GM08714 (cell line): Measurements from ENCODE around the gene IDH3B.

Source experiments
- H3K4me3 ChIP-seq: fragments of 200-500 bp; sonication (Bioruptor generic); 2 replicates; pipeline ENCODE4 v1.5.1; 2014; ENCODE audit warnings: mild to moderate bottlenecking, low read length, inconsistent platforms
- ZNF274 ChIP-seq: IDR thresholded peaks from 2 replicates; pipeline ENCODE4 v1.6.1; 2012; ENCODE audit warnings: mild to moderate bottlenecking, low read depth, low read length

Gene IDH3B

DNA sequence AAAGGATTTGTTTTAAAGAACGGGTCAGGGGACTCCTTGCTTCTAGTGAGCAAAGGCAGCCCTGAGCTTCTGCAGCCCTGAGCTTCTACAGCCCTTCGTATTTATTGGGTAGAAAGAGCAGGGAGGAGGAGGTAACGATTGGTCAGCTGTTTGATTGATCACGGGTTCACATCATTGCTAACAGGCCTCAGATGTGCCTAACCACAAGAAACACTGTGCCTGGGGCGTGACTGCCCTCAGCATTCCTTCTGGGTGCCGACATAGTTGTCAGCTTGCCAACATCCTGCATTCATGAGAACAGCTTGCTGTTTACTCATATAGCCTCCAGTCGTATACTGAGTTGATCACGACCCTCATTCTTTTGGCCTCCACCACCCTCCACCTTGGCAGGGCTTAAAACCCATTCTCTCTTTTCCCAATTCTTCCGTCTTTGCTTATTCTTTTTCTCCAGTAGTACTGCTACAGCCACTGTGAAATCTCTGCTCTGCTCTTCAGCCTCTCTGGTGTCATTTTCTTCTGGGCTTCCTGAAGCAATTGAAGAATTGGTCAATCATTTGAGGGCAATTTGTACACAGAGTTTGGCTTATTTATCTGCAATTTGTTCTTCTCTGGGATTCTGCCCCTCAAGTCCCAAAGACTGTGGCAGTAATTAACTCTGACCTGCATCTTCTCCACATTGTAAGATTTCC lies 37.0 kb downstream of the IDH3B start:
- no peak for TF ChIP-seq ZNF274
- no peak overlapping the region for H3K4me3 ChIP-seq

DNA sequence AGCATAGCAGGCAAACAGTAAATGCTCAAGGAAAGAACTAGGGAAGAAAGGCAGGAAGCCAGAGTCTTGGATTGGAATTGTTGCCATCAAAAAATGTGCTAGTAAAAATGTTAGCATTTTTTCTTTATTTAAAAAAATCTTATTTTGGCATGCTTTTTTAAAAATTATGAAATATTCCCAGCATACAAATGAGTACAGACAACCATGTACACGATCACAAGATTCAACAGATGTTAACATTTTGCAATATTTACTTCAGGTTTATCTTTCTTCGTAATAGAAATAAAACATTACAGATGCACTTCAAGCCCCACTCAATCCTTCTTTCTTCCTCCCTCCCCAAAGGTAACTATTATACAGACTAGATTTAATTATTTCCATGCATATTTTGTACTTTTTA lies 39.0 kb downstream of the IDH3B start:
- TF ChIP-seq ZNF274, result no peak
- H3K4me3 ChIP-seq, result no peak overlapping the region

GRCh38 chr20:2624190-2624589 lies 39.8 kb downstream of the IDH3B start:
- no peak for TF ChIP-seq ZNF274

GRCh38 chr20:2619961-2620595 lies 43.9 kb downstream of the IDH3B start:
- no peak overlapping the region for H3K4me3 ChIP-seq
- TF ChIP-seq ZNF274, result no peak

More at GRCh38 chr20:2624190-2624589, 39.8 kb downstream of the IDH3B start:
- H3K4me3 ChIP-seq, result no peak overlapping the region

DNA sequence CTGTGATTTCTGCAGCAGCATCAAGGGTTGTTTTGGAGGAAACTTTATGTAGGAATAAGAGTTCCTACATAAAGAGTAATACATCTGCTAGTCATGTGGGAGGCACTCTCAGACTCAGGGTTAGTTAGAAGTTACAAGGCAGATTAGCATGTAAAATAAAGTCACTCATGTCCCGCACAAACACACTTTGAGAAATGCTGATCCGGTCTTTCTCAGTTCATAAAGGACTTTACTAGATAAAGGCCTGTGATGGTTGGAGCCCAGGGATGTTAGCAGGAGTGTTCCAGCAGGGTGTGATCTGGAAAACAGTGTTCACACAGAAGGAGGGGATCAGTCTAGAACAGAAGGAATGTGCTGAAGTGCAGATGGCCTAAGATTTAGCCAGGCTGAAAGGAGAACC lies 44.7 kb downstream of the IDH3B start:
- no peak overlapping the region for H3K4me3 ChIP-seq
- no peak for TF ChIP-seq ZNF274

GRCh38 chr20:2618815-2619214 lies 45.2 kb downstream of the IDH3B start:
- H3K4me3 ChIP-seq, result no peak overlapping the region
- no peak for TF ChIP-seq ZNF274

GRCh38 chr20:2617099-2617714 lies 46.8 kb downstream of the IDH3B start:
- no peak for TF ChIP-seq ZNF274
- no peak overlapping the region for H3K4me3 ChIP-seq

- H3K4me3 ChIP-seq, result no peak overlapping the region
- TF ChIP-seq ZNF274, result no peak
Measured at GRCh38 chr20:2616634-2617033, 47.4 kb downstream of the IDH3B start.

GRCh38 chr20:2612073-2612472 lies 51.9 kb downstream of the IDH3B start:
- no peak for TF ChIP-seq ZNF274
- H3K4me3 ChIP-seq, result no peak overlapping the region

- TF ChIP-seq ZNF274, result no peak
Measured at GRCh38 chr20:2610941-2611720, 52.9 kb downstream of the IDH3B start.

GRCh38 chr20:2610326-2610725 lies 53.7 kb downstream of the IDH3B start:
- H3K4me3 ChIP-seq, result no peak overlapping the region
- TF ChIP-seq ZNF274, result no peak

More at GRCh38 chr20:2610941-2611720, 52.9 kb downstream of the IDH3B start:
- H3K4me3 ChIP-seq, result no peak overlapping the region
